NCI-H2029 treated with DMSO at 0.1 percent for 48 hours (cell line): ENCODE data around the gene PTH.

Experiments used
- DNase-seq: peaks from one replicate; lab custom pipeline; 2025; lab: John Stamatoyannopoulos, UW

The PTH gene

DNA sequence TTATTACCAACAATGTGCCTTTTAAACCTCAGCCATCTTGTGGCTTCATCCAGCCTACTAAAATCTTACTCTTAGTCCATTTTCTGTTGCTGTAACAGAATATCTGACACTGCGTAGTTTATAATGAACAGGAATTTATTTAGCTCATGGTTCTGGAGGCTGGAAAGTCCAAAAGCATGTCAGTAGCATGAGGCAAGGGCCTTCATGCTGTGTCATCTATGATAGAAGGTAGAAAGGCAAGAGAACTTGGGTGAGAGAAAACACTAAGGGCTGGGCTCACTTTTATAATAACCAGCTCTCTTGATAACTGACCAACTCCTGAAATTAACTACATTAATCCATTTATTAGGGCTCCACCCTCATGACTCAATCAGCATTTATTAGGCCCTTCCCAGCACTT is 46.3 kb downstream of the PTH start:
- DNase-seq: no peak

DNA sequence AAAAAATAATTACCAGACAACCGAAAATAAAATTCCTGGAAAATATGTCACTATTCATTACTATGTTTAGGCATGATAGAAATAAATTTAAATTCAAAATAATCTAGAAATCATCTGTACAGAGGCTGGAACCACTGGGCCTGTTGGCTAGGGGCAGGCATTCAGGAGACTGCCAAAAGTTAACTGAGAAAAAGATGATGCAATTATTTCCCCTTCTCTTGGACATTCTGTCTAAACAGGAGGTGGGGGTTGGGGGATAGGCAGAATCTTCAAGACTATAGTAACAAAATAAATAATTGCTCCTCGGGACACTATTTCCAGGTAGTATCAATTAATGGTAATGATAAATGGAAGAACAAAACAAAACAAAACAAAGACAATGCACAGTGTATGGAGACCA is 46.9 kb downstream of the PTH start:
- no peak for DNase-seq

DNA sequence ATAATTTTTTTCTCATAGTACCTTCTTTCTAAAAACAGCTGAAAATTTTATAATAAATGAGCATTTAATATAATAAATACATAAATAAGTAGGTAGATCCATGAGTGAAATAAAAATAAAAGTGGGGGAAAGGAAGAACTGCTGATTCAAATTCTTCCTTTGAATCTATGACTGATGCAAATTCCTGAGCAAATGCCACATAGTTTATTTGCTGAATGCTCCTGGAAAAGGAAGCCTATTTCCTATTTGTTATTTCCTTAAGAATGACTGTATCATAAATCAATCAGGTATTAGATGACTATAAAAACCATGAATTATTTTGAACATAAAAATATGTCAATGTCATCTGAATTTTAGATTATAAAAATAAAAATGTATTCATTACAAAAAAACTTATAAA is 49.4 kb downstream of the PTH start:
- no peak for DNase-seq

DNA sequence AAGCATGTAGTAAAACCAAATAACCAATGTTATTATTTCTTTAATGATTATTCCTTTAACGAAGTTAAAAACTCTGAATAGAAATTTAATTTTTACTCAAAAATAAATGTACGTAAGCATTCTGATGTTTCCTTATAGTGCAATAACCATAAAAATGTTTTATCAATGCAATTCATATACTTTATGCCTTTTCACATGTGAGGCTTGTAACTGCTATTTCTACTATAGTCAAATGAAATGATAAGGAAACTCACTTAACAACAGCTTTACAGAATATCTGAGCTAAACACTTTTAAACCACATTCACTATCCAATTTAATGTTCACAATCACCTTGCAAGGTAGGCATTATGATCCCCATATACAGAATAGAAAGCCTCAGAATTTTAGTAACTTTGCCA is 50.2 kb downstream of the PTH start:
- no peak for DNase-seq
